ENCODE data around the gene SMCO4. TPM values are rescaled to one million over a fixed set of nuclear protein-coding genes. Genes with fewer than 3 reads are reported as not detected.

Gene SMCO4
- total RNA-seq, 1 donor from 2014 or later, result 6.8 TPM

- Mint-ChIP-seq H3K9me3 (peaks cover 4% of the 10 kb centered on the region), H3K4me3 (no peak overlapping the region), H3K27ac (peak overlapping the region; percentile 4), H3K4me1 (peaks cover 10% of the 10 kb centered on the region), H3K27me3 (ENCODE audit: low read depth) (no peaks in the 10 kb centered on the region), H3K36me3 (no peaks in the 10 kb centered on the region)
- no peak for TF ChIP-seq CTCF (IDR thresholded peaks at IDR 0.05; ENCODE audit: unreplicated experiment)
- no peak for DNase-seq (ENCODE audit: low spot score in 2 of 2, unreplicated experiment in 2 of 2)
These were observed 13.3 kb downstream of the SMCO4 start for GRCh38 chr11:93529707-93530467.

GRCh38 chr11:93528757-93529645, 14.2 kb downstream of the SMCO4 start:
- H3K27ac Mint-ChIP-seq, result no peak overlapping the region
- H3K27me3 Mint-ChIP-seq (ENCODE audit: low read depth), result no peaks in the 10 kb centered on the region
- no peak for DNase-seq (ENCODE audit: low spot score in 2 of 2, unreplicated experiment in 2 of 2)
- no peak for TF ChIP-seq CTCF (IDR thresholded peaks at IDR 0.05; ENCODE audit: unreplicated experiment)
- peaks cover 4% of the 10 kb centered on the region for H3K9me3 Mint-ChIP-seq
- no peaks in the 10 kb centered on the region for H3K36me3 Mint-ChIP-seq
- H3K4me1 Mint-ChIP-seq, result peaks cover 10% of the 10 kb centered on the region
- H3K4me3 Mint-ChIP-seq, result no peak overlapping the region

- H3K27ac Mint-ChIP-seq, result no peak overlapping the region
- H3K4me3 Mint-ChIP-seq, result no peak overlapping the region
- H3K36me3 Mint-ChIP-seq, result no peaks in the 10 kb centered on the region
- no peak for TF ChIP-seq CTCF (IDR thresholded peaks at IDR 0.05; ENCODE audit: unreplicated experiment)
- no peak for DNase-seq (ENCODE audit: low spot score in 2 of 2, unreplicated experiment in 2 of 2)
- H3K27me3 Mint-ChIP-seq (ENCODE audit: low read depth), result no peaks in the 10 kb centered on the region
- H3K4me1 Mint-ChIP-seq, result peaks cover 10% of the 10 kb centered on the region
- peaks cover 4% of the 10 kb centered on the region for H3K9me3 Mint-ChIP-seq
These were observed 14.9 kb downstream of the SMCO4 start for GRCh38 chr11:93528252-93528651.

GRCh38 chr11:93526641-93527583, 16.3 kb downstream of the SMCO4 start:
- H3K4me1 Mint-ChIP-seq, result peaks cover 10% of the 10 kb centered on the region
- no peak overlapping the region for H3K27ac Mint-ChIP-seq
- H3K4me3 Mint-ChIP-seq, result no peak overlapping the region
- no peaks in the 10 kb centered on the region for H3K27me3 Mint-ChIP-seq (ENCODE audit: low read depth)
- no peaks in the 10 kb centered on the region for H3K36me3 Mint-ChIP-seq
- TF ChIP-seq CTCF (IDR thresholded peaks at IDR 0.05; ENCODE audit: unreplicated experiment), result no peak
- peaks cover 4% of the 10 kb centered on the region for H3K9me3 Mint-ChIP-seq
- DNase-seq (ENCODE audit: low spot score in 2 of 2, unreplicated experiment in 2 of 2), result no peak

GRCh38 chr11:93526346-93526633, 16.9 kb downstream of the SMCO4 start:
- Mint-ChIP-seq H3K9me3 (peaks cover 3% of the 10 kb centered on the region), H3K27ac (no peak overlapping the region)

More at GRCh38 chr11:93526346-93526633, 16.9 kb downstream of the SMCO4 start:
- no peak for DNase-seq (ENCODE audit: low spot score in 2 of 2, unreplicated experiment in 2 of 2)
- TF ChIP-seq CTCF (IDR thresholded peaks at IDR 0.05; ENCODE audit: unreplicated experiment), result no peak
- H3K27me3 Mint-ChIP-seq (ENCODE audit: low read depth), result no peaks in the 10 kb centered on the region
- no peak overlapping the region for H3K4me3 Mint-ChIP-seq
- H3K36me3 Mint-ChIP-seq, result no peaks in the 10 kb centered on the region
- H3K4me1 Mint-ChIP-seq, result peaks cover 10% of the 10 kb centered on the region
